Cardiac muscle cell (in vitro differentiated cells and primary cell): Measurements from ENCODE around the gene UBE3B. TPM values are rescaled to one million over a fixed set of nuclear protein-coding genes. Genes with fewer than 3 reads are reported as not detected.

Experiments used
- DNase-seq, 2 donors: peaks; one replicate each; pipeline versions ENCODE4 v3.0.0 to v3.0.0-alpha.2; 2010 to 2017; ENCODE audit warnings: low read depth in 1 of 2, low spot score in 1 of 2
- H3K27ac ChIP-seq: fragments of 200-600 bp; sonication (generic); 2 replicates; pipeline ENCODE4 v1.5.1; 2016
- H3K27me3 ChIP-seq: fragments of 200-600 bp; sonication (generic); 2 replicates; pipeline ENCODE4 v1.6.0; 2016; ENCODE audit warnings: control low read depth
- H3K36me3 ChIP-seq: fragments of 200-600 bp; sonication (generic); 2 replicates; pipeline ENCODE4 v1.5.1; 2016; ENCODE audit warnings: control low read depth
- H3K4me1 ChIP-seq: fragments of 200-600 bp; sonication (generic); 2 replicates; pipeline ENCODE4 v1.8.1; 2017; ENCODE audit warnings: low read depth, mild to moderate bottlenecking, mixed run types
- H3K4me3 ChIP-seq: fragments of 200-600 bp; sonication (generic); 2 replicates; pipeline ENCODE4 v1.5.1; 2016; ENCODE audit warnings: mild to moderate bottlenecking
- H3K9me3 ChIP-seq: fragments of 200-600 bp; sonication (generic); 2 replicates; pipeline ENCODE4 v1.5.1; 2017; ENCODE audit warnings: low read depth, mild to moderate bottlenecking, control low read depth
- polyA plus RNA-seq: library from polyadenylated mRNA; unstranded; fragments of >200 nt; fragmentation: Nextera tagmentation; extraction: Ambion mirVana; gene quantifications from 2 replicates; pipeline ENCODE4 v1.2.1, GENCODE V29; 2016
- total RNA-seq: library from RNA; depleted of rRNA; stranded (reverse); fragments of >200 nt; gene quantifications from 2 replicates; pipeline ENCODE4 v1.2.3, GENCODE V29; 2016
- TF ChIP-seq, protein P1 (sequence below): IDR thresholded peaks from 2 replicates; pipeline ENCODE4 v1.5.1; 2012; ENCODE audit warnings: low read depth, mild to moderate bottlenecking, low read length

The UBE3B gene
- total and polyA plus RNA-seq, 2 experiments from 2014 or later, result 36.7 to 73.5 TPM

DNA sequence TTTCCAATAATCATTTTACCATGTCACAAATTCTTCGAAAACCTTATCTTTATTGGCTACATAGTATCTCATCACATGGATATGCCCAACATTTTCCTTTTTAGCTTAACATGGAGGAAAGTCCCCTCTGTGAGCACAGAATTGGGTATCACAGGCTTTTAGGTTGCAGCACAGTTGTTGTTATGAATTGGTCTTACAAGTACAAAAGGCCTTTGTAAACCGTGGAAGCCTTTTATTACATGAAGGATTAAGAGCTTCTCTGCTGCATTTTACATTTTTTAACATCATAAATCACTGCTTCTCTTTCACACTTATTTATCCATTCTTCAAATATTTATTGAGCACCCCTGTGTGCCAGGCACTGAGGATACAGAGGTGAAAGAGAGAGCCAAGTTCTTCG lies 26.2 kb downstream of the UBE3B start:
- Histone ChIP-seq H3K27me3 (no peaks in the 10 kb centered on the region), H3K27ac (no peak overlapping the region), H3K9me3 (no peaks in the 10 kb centered on the region), H3K36me3 (peaks cover 87% of the 10 kb centered on the region), H3K4me1 (no peaks in the 10 kb centered on the region), H3K4me3 (no peak overlapping the region)
- no peak for DNase-seq
- TF ChIP-seq, protein P1, sequence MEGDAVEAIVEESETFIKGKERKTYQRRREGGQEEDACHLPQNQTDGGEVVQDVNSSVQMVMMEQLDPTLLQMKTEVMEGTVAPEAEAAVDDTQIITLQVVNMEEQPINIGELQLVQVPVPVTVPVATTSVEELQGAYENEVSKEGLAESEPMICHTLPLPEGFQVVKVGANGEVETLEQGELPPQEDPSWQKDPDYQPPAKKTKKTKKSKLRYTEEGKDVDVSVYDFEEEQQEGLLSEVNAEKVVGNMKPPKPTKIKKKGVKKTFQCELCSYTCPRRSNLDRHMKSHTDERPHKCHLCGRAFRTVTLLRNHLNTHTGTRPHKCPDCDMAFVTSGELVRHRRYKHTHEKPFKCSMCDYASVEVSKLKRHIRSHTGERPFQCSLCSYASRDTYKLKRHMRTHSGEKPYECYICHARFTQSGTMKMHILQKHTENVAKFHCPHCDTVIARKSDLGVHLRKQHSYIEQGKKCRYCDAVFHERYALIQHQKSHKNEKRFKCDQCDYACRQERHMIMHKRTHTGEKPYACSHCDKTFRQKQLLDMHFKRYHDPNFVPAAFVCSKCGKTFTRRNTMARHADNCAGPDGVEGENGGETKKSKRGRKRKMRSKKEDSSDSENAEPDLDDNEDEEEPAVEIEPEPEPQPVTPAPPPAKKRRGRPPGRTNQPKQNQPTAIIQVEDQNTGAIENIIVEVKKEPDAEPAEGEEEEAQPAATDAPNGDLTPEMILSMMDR, result no peak

DNA sequence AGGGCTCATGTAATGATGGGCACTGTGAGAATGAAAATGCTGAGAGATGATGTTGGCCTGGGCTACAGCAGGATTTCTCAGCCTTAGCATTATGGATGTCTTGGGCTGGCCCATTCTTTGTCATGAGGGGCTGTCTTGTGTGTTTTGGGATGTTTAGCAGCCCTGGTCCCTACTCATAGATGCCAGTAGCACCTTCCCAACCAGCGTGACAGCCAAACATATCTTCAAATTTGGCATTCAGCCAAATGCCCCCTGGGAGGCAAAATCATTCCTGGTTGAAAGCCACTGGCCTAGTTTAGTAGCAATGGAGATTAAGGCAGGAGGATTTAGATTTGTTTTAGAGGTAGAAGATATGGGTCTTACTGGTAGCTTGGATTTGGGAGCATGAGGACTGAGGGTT lies 26.6 kb downstream of the UBE3B start:
- H3K4me3 ChIP-seq, result no peak overlapping the region
- no peak overlapping the region for H3K27ac ChIP-seq
- H3K27me3 ChIP-seq, result no peaks in the 10 kb centered on the region
- no peak for DNase-seq
- peaks cover 88% of the 10 kb centered on the region for H3K36me3 ChIP-seq
- no peaks in the 10 kb centered on the region for H3K4me1 ChIP-seq
- H3K9me3 ChIP-seq, result no peaks in the 10 kb centered on the region
- TF ChIP-seq, protein P1, result no peak

DNA sequence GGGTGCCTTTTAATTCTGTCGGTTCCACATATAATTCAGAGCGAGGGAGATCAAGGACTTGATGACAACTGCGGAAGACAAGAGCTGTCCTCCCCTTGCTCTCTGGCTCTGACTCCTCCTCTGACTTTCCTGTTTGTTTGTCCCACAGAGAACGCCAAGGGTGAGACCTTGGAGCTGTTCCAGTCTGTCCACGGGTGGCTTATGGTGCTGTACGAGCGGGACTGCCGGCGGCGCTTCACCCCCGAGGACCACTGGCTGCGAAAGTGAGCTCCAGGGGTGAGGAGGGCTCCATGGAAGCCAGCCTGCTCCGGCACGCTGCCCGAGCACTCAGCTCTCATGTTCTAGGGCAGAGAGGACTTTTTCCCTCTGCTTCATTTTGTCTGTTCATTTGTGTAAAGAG lies 32.8 kb downstream of the UBE3B start:
- H3K4me1 ChIP-seq, result peaks cover 15% of the 10 kb centered on the region
- peak overlapping the region; percentile 57 for H3K27ac ChIP-seq
- H3K27me3 ChIP-seq, result no peaks in the 10 kb centered on the region
- no peaks in the 10 kb centered on the region for H3K9me3 ChIP-seq
- peaks cover 58% of the 10 kb centered on the region for H3K36me3 ChIP-seq
- TF ChIP-seq, protein P1, result no peak
- no peak overlapping the region for H3K4me3 ChIP-seq
- no peak for DNase-seq

DNA sequence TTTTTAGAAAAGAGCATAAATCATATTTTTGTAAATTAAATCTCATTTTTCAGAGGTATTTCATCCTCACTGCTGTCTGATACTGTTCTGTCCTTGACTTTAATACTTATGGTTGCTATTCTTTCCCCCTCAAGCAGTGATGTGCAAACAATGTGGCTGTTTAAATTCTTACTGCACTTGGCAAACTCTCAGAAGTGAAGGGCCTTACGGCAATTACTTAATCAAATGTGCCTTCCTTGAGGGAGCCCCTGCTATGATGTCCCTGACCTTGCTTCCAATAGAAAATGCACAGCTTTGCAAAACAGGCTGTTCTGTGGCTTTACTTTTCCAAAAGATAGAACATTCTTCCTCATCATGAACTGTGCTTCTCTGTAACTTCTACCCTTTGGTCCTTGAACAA lies 35.2 kb downstream of the UBE3B start:
- Histone ChIP-seq H3K4me1 (peaks cover 15% of the 10 kb centered on the region), H3K36me3 (peaks cover 52% of the 10 kb centered on the region), H3K9me3 (no peaks in the 10 kb centered on the region), H3K27ac (peak overlapping the region; percentile 30), H3K27me3 (no peaks in the 10 kb centered on the region), H3K4me3 (no peak overlapping the region)
- no peak for DNase-seq
- TF ChIP-seq, protein P1, result no peak

DNA sequence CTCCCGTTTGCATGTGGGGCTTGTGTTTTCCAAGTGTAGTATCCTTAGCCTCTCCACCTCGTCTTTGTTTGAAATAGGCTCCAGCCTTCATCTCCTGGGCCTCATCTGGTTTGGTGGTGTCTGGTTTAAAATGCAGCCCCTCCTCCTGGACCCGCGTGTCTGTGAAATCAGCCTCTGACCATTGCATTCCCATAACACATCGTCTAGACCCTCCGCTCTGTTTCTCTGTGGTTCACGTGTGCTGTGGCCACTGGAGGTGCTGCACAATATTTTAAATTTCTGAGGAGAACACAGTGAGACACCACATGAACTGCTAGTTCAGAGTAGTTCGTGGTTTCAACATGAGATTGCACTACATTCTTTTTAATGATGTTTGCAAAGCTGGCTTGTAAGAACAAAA lies 35.6 kb downstream of the UBE3B start:
- DNase-seq, result no peak
- TF ChIP-seq, protein P1, result no peak
- H3K4me3 ChIP-seq, result no peak overlapping the region
- H3K27ac ChIP-seq, result no peak overlapping the region
- no peaks in the 10 kb centered on the region for H3K9me3 ChIP-seq
- H3K36me3 ChIP-seq, result peaks cover 50% of the 10 kb centered on the region
- H3K4me1 ChIP-seq, result peaks cover 15% of the 10 kb centered on the region
- no peaks in the 10 kb centered on the region for H3K27me3 ChIP-seq

DNA sequence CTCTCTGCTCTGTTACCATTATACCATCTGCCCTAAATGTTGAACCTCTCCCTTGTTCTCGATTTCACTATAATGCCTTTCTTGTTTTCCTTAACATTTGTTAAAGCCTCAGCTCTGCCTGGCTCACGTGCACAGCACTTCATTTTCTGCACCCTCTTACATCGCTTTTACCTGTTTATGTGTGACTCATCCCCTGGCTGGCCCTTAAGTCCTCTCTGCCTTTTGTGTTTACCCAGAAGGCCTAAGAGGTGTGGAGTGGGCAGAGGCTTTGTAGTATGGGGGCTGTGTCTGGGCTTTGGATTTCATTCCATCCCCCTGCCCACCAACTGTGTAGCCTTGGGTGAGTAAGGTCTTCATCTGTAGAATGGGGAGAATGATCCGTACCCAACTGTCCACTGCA lies 36.5 kb downstream of the UBE3B start:
- H3K27ac ChIP-seq, result no peak overlapping the region
- H3K27me3 ChIP-seq, result no peaks in the 10 kb centered on the region
- TF ChIP-seq, protein P1, result no peak
- H3K9me3 ChIP-seq, result no peaks in the 10 kb centered on the region
- peaks cover 17% of the 10 kb centered on the region for H3K4me1 ChIP-seq
- no peak for DNase-seq
- H3K36me3 ChIP-seq, result peaks cover 41% of the 10 kb centered on the region
- no peak overlapping the region for H3K4me3 ChIP-seq
